Activated T-helper 2 cell treated with anti-CD3 and anti-CD28 coated beads, Interferon-gamma antibody, Interleukin-2, Interleukin-4, amounts not matched to agents 10 μg/mL and 5 μg/mL and 100 μg/mL, durations not matched to agents 14 hours and 24 hours and 36 hours (primary cell): ENCODE data around the gene THYN1. TPM values are rescaled to one million over a fixed set of nuclear protein-coding genes. Genes with fewer than 3 reads are reported as not detected.

Experiments
- total RNA-seq: library from RNA; stranded (reverse); gene quantifications from 2 replicates; pipeline ENCODE4 v1.2.3, GENCODE V29; 2022

The THYN1 gene
- total RNA-seq, 1 donor from 2014 or later = 60.8 TPM

Other genes with a start within 250 kb of the THYN1 start
- 2.4 and 3.4 TPM in 2 replicates for gene JAM3, start 184.3 kb downstream of the THYN1 start, total RNA-seq
- gene NCAPD3, start 29.4 kb downstream of the THYN1 start, total RNA-seq = 98.2 and 99.9 TPM in 2 replicates
- gene VPS26B, start 28.7 kb downstream of the THYN1 start, total RNA-seq = 41.7 and 43.8 TPM in 2 replicates
- gene ACAD8, start 216 bp upstream of the THYN1 start, total RNA-seq = 27.3 and 27.7 TPM in 2 replicates
- gene GLB1L3, start 23.0 kb upstream of the THYN1 start, total RNA-seq = 14.5 and 15.4 TPM in 2 replicates
- gene GLB1L2, start 78.6 kb upstream of the THYN1 start, total RNA-seq = 3.1 and 4.3 TPM in 2 replicates
- gene B3GAT1, start 158.9 kb upstream of the THYN1 start, total RNA-seq = 0.05 and 0.27 TPM in 2 replicates